ENCODE data around the gene SEMA6D.

SEMA6D gene

GRCh38 chr15:47742742-47743141, 25.4 kb downstream of the SEMA6D start:
- DNase-seq (ENCODE audit: low read depth in 2 of 2): no peak

- DNase-seq (ENCODE audit: low read depth in 2 of 2): no peak
Measured at GRCh38 chr15:47743385-47743784, 26.1 kb downstream of the SEMA6D start.

DNA sequence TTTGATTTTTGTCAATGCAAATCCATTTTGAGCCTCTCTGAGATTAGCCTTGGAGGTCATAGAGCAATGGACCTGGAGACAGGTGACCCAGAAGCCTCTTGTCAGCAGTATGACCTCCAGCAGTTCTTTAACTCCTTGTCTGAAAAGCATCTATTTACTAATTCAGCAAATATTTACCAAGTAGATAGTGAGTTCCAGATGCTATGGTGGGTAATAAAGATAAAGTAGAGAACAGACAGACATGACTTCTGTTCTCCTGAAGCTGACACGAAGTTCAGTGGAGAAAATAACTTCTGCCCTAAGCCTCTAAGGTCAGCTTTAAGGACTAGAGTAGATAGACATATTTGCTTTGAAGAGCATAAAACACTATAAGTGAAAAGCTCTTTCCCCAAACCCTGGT, 26.6 kb downstream of the SEMA6D start:
- DNase-seq (ENCODE audit: low read depth in 2 of 2): no peak

DNA sequence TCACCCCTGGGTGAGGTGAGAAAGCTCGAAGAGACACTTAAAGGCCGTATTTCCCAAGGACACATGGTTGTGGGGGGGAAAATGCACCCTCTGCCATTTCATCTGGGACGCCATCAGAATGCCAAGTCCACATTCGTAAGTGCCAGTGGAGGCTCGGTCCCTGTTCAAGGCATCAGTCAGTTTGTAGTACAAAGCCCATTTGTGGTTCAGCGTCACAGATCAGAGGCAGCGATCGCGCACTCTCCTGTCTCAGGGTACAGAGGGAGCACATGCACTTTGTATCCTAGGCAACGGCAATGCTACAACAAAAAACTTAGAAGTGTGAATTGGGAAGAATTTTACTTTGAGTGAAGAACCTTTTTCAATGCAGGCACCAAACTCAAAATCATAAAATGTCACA, 27.2 kb downstream of the SEMA6D start:
- no peak for DNase-seq (ENCODE audit: low read depth in 2 of 2)

GRCh38 chr15:47744973-47745372, 27.7 kb downstream of the SEMA6D start:
- DNase-seq (ENCODE audit: low read depth in 2 of 2): no peak

DNA sequence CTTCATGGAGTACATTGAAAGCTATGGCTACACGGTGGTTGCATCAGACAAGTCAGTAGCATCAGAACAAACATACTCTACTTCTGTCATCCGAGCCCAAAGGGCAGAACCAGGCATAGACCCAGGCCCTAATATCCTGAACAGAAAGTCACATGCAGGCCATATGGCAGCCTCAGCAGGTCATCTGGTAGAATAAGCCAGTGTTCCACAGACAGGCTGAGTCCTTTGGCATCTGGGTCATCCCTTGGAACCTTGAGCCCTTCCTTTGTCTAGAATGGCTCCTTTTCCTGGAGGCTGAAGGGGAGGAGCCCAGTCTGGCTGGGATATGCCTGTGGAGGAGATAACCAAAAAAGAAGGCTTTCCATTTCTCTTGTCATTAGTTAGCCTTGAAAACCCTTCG, 29.2 kb downstream of the SEMA6D start:
- no peak for DNase-seq (ENCODE audit: low read depth in 2 of 2)

DNA sequence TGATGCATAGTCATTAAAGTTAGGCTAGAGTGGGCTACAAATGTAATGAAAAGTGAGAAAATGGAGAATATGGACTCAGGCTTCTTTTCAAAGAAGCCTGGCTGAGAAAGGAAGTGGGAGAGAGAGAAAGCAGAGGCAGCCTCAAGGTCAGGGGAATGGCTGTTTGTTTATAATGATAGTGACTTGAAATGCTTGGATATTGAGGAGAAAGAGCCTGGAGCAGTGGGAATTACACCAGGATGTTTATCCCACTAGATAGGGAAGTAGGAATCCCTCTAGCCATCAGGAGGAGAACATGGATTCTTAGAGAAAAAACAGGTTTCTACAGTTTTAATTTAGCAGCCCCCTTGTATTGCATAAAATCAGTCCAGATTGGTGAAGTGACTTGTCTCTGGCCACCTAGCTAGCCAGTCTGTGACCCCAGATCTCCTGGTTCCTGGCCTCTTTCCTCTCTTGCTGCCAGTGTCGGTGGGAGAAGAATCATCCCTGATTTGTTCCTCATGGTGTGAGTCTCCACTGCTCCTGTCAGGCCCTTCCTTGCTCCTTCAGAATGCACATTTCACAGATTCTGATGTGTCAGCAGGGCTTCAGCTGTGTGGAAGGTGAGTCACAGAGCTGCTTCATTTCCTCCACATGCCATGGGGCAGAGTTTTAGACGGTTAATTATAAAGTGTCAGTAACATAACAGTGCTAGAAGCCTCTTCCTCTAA, 32.9 kb downstream of the SEMA6D start:
- no peak for DNase-seq (ENCODE audit: low read depth in 2 of 2)

DNA sequence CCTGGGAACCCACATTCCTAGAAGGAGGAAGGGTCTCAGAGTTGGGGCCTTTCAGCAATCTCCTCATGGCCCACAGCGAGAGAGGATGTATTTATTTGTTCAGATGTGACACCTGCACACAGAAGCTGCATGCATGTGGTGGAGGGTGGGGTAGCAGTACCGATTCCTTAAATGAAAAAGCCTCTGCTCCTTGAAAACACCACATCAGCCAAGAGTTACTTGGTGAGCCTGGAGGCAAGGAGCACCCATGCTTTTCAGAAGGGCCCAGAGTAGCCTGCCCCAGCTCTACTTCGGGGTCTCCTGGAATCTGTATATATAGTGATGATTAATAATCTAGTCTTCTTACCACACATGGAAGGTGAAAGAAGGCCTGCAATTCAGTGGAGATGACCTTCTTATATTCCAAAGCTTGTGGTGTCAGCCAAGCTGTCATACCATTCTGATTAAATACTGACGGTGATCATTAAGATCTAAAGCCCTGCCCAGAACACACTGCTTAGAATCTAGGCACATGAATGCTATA, 33.5 kb downstream of the SEMA6D start:
- no peak for DNase-seq (ENCODE audit: low read depth in 2 of 2)

GRCh38 chr15:47753591-47753990, 36.3 kb downstream of the SEMA6D start:
- no peak for DNase-seq (ENCODE audit: low read depth in 2 of 2)

DNA sequence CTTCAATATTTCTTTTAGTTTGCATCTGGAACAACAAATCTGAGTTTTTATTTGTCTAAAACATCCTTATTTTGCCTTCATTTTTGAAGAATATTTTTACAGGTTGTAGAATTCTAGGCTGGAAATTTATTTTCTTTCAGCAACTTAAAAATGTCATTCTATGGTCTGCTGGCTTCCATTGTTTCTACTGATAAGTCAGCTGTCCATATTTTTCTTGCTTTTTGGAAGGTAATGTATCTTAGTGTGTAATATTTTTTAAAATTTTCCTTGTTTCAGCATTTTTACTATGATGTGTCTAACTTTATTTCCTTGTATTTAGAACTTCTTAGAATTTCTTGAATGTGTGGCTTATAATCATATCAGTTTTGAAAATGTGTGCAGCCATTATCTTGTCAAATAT, 37.0 kb downstream of the SEMA6D start:
- DNase-seq (ENCODE audit: low read depth in 2 of 2): no peak

GRCh38 chr15:47755941-47756340, 38.6 kb downstream of the SEMA6D start:
- DNase-seq (ENCODE audit: low read depth in 2 of 2): no peak

- DNase-seq (ENCODE audit: low read depth in 2 of 2): no peak
Measured at GRCh38 chr15:47756872-47757271, 39.6 kb downstream of the SEMA6D start.

DNA sequence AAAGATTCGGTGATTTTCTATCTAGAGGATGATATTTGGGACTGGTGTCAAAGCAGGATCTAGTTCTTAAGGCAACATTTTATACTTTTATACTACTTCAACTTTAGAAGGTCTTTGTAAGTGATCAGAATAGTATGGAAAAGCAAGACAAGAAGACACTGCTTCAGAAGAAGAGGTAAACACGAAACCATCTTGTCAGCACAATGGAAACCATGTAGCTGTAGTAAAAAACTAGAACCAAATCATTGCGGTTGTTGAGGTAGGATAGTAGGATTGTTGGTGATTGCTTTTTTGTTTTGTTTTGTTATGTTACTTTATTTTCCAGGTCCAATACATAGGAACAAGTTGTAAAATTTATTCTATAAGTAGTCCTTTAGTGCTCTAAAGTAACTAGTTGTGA, 40.0 kb downstream of the SEMA6D start:
- no peak for DNase-seq (ENCODE audit: low read depth in 2 of 2)

DNA sequence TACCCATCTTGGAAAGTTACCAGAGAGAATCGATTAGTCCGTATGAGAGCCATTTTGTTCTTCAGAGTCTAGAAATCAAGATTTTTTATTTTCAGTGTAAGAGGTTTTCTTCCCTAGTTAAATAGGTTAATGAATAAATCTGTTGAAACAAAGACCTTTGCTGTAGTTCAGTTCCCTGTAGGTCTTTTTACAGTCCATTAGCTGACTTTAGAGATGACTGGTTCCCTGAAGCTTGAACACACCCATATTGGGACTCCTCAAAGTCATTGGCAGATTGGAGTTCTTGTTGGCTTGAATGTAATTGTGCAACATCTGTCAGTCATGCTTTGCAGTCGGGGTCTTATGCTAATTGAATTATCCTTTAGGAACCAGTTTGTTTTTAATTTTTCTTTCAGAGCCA, 45.3 kb downstream of the SEMA6D start:
- no peak for DNase-seq (ENCODE audit: low read depth in 2 of 2)

DNA sequence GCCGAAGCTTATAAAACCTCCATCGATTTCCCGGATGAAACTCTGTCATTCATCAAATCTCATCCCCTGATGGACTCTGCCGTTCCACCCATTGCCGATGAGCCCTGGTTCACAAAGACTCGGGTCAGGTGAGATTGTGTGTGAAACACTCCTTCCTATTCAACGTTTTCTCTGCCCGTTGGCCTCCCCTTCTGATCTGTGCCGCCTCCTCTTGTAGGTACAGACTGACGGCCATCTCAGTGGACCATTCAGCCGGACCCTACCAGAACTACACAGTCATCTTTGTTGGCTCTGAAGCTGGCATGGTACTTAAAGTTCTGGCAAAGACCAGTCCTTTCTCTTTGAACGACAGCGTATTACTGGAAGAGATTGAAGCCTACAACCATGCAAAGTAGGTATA, 47.4 kb downstream of the SEMA6D start:
- DNase-seq (ENCODE audit: low read depth in 2 of 2): no peak

GRCh38 chr15:47766406-47766805, 49.1 kb downstream of the SEMA6D start:
- no peak for DNase-seq (ENCODE audit: low read depth in 2 of 2)

- DNase-seq (ENCODE audit: low read depth in 2 of 2): no peak
Measured at GRCh38 chr15:47767035-47767434, 49.7 kb downstream of the SEMA6D start.

DNA sequence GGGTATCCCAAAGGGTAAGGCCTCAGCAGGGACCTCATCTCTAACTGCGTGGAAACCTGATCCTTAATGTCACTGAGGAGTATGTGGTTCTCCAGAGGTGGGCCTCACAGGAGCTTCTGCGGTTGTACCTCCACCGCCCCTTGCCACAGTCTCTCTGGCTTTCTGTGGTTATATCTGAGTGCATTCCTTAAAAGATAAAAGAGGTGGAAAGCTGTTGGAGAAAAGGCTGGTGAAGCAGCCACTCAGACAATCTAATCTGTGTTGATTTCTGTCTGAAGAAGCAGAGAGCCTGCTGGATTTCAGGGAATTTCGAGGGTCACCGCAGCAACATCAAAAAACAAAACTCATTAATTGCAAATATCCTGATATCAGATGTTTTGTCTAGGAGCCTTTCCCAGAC, 51.4 kb downstream of the SEMA6D start:
- DNase-seq (ENCODE audit: low read depth in 2 of 2): no peak

GRCh38 chr15:47769166-47769565, 51.9 kb downstream of the SEMA6D start:
- DNase-seq (ENCODE audit: low read depth in 2 of 2): no peak

DNA sequence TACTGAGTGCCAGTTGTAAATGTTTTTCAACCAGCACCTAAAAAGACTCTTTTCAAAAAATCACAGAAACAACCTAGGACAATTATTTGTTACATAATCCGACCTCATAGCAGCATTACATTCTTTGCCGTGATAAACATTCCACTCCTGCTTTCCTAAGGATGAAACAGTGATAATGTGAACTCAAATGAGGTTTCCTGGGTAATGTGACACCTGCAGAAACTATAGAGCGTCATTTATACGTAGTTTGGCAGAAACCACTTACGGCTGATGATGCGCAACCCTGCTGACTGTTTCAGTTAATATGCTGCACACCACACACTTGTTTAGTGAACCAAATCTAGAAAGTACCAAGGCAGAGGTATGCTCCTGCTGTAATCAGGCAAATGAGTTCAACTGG, 55.8 kb downstream of the SEMA6D start:
- no peak for DNase-seq (ENCODE audit: low read depth in 2 of 2)

- DNase-seq (ENCODE audit: low read depth in 2 of 2): no peak
Measured at GRCh38 chr15:47778263-47778770, 61.0 kb downstream of the SEMA6D start.

DNA sequence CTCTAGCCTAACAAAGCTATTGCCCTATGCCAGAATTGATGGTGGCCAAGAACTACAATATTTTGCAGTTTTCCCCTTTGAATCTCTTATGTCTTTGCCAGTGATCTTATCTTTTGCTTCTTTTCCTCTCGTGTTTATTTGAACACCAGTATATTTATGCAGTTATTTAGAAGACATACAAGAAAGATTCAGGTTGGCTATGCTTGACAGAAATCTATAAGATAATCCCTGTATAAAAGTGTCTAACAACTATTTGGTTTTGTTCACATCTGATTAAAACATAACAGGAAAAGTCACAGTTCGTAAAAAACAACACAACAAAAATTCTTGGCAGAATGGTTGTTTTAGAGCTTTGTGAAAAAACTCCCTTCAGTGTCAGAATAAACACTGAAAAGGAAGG, 63.7 kb downstream of the SEMA6D start:
- DNase-seq (ENCODE audit: low read depth in 2 of 2): no peak

GRCh38 chr15:47781527-47781926, 64.2 kb downstream of the SEMA6D start:
- DNase-seq (ENCODE audit: low read depth in 2 of 2): no peak

DNA sequence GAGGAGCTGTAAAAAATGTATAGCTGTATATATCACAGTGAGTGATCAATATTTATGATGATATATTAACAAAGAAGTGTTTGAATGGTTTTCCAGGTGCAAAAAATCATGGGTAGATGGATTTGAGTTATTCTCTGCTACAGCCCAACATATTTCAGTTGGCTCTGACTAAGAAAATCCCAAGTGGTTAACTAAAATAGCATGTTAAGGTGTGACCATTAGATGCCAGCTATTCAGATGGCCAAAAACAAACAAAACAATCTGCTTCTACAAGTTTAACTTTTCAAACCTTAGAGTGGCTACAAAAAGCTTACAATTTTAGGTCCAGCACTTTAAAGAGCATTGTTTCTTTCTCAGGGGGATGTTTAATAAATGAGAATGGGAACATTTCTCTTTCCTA, 67.5 kb downstream of the SEMA6D start:
- DNase-seq (ENCODE audit: low read depth in 2 of 2): no peak

Measured in stimulated activated CD4-positive, alpha-beta T cell treated with anti-CD3 and anti-CD28 coated beads, Interleukin-12 subunit alpha, Interleukin-12 subunit beta, amount 100 ng/mL, for 24 hours (primary cell).